Activated naive CD8-positive, alpha-beta T cell treated with anti-CD3 and anti-CD28 coated beads, Interleukin-2, amount 50 U/mL, for 24 hours (primary cell): ENCODE measurements around the gene ROPN1L.
A peak's percentile ranks its signal among the peaks of the same experiment; 100 is the strongest.

Experiments
- ATAC-seq: fragments of 150-1000 bp; cut with Tn5 transposase; one replicate; pipeline ENCODE4 v1.10.0; 2021
- DNase-seq: peaks from one replicate; pipeline ENCODE4 v3.0.0; 2021
- H3K27ac Mint-ChIP-seq: one replicate; pipeline ENCODE4 v1.8.0; 2021; ENCODE audit warnings: mild to moderate bottlenecking, mixed read lengths
- H3K27me3 Mint-ChIP-seq: one replicate; pipeline ENCODE4 v1.8.0; 2021; ENCODE audit warnings: mixed read lengths
- H3K36me3 Mint-ChIP-seq: one replicate; pipeline ENCODE4 v1.8.0; 2021; ENCODE audit warnings: low read depth, mixed read lengths
- H3K4me1 Mint-ChIP-seq: one replicate; pipeline ENCODE4 v1.8.0; 2021; ENCODE audit warnings: mixed read lengths
- H3K4me3 Mint-ChIP-seq: one replicate; pipeline ENCODE4 v1.8.0; 2021; ENCODE audit warnings: mild to moderate bottlenecking, moderate library complexity, mixed read lengths
- H3K9me3 Mint-ChIP-seq: one replicate; pipeline ENCODE4 v1.8.0; 2021; ENCODE audit warnings: mixed read lengths

The ROPN1L gene

DNA sequence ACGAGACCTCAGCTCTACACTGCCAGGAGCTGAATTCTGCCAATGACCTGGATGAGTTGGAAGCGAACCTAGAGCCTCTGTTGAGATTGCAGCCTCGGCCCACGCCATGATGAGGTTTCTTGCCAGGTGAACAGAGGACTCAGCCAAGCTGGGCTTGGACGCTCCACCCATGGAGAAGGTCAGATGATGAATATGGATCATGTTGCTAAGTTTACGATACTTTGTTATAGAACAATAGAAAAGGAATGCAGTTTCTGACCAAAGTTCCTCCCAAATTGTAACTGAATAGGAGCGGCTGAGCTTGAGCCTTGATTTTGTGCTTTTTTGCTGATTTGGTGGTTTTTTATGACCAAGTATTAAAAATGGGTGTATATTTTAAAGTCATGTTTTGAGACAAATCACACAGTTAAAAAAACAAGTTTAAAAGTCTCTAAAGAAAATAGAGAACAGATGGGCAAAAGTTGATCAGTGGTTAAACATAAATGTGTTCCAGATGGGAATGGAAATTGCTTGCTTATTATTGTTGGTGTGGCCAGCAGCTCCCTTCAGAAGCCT lies 32.9 kb downstream of the ROPN1L start:
- Mint-ChIP-seq H3K27me3 (peaks cover 5% of the 10 kb centered on the region), H3K27ac (no peak overlapping the region), H3K36me3 (no peaks in the 10 kb centered on the region), H3K4me3 (no peak overlapping the region), H3K4me1 (no peaks in the 10 kb centered on the region), H3K9me3 (peaks cover 16% of the 10 kb centered on the region)
- ATAC-seq, result no peak
- DNase-seq, result no peak

DNA sequence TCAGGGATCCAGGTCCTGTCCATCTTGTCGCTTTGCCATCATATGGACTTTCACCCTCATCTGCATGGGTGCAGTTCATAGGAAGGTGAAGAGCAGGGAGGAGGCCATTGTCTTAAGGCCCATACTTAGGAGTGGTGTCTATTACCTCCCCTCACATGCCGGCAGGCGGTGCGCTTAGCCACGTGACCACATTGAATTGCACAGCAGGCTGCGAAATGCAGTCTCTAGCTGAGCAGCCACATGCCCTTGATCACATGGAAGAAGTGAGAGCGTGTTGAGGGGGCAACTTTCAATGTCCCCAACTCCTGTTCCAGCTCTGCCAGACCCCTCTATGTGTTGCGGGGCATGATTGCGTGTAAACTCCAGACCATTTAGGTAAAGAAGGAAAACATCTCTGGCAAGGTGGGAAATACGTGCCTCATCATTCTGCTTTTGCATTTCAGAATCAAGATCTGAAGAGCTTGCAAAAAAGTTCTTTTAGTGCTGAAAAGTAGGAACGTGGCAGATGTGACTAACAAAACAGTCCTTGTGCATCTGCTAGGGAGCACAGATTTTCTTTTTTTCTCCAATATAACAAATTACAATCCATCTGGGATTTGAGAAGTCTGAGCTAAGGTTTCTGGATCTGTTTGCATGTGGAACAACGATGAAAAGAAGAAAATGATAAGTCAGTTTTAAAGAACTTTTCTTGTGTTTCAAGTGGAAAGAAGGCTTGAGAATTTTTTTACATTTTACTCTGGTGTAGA lies 34.4 kb downstream of the ROPN1L start:
- ATAC-seq (no peak), DNase-seq (no peak)
- Mint-ChIP-seq H3K4me3 (no peak overlapping the region), H3K36me3 (no peaks in the 10 kb centered on the region), H3K9me3 (peaks cover 16% of the 10 kb centered on the region), H3K27ac (no peak overlapping the region), H3K27me3 (peaks cover 5% of the 10 kb centered on the region), H3K4me1 (no peaks in the 10 kb centered on the region)

DNA sequence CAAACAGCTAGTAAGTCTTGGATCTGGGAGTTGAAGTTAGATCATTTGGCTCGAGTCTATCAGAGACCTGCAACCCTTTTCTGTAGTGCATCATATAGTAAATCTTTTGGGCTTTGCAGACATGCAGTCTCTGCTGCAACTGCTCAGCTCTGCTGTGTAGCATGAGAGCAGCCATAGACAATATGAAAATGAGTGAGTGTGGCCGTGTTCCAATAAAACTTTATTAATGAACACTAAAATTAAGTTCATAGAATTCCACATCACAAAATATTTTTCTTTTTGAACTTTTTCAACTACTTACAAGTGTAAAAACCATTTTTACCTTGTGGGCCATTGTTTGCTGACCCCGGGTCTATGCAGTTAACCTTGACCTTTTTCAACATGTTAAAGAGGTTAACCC lies 35.2 kb downstream of the ROPN1L start:
- no peak for ATAC-seq
- H3K27ac Mint-ChIP-seq, result no peak overlapping the region

GRCh38 chr5:10477943-10478342 lies 36.3 kb downstream of the ROPN1L start:
- H3K27ac Mint-ChIP-seq, result no peak overlapping the region
- no peak for DNase-seq
- H3K36me3 Mint-ChIP-seq, result no peaks in the 10 kb centered on the region
- no peak for ATAC-seq
- H3K4me1 Mint-ChIP-seq, result no peaks in the 10 kb centered on the region
- no peak overlapping the region for H3K4me3 Mint-ChIP-seq
- peaks cover 16% of the 10 kb centered on the region for H3K9me3 Mint-ChIP-seq
- peaks cover 5% of the 10 kb centered on the region for H3K27me3 Mint-ChIP-seq

More for the DNA sequence above, 35.2 kb downstream of the ROPN1L start:
- no peaks in the 10 kb centered on the region for H3K36me3 Mint-ChIP-seq
- peaks cover 5% of the 10 kb centered on the region for H3K27me3 Mint-ChIP-seq
- peaks cover 16% of the 10 kb centered on the region for H3K9me3 Mint-ChIP-seq
- no peak overlapping the region for H3K4me3 Mint-ChIP-seq
- DNase-seq, result no peak
- no peaks in the 10 kb centered on the region for H3K4me1 Mint-ChIP-seq

DNA sequence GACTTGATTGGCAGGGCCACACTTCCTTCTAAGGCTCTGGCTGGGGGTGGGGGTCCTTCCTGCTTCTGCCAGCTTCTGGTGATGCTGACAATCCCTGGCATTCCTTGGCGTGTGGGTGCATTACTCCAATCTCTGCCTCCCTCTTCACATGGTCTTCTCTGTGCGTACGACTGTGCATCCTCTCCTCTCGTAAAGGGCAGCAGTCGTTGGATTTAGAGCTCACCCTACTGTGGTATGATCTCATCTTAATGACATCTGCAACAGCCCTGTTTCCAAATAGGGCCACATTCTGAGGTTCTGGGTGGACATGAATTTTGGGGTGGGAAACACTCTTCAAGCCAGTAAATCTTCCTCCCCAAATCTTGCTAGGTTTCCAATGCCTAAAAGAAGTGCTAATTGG lies 36.8 kb downstream of the ROPN1L start:
- no peak for DNase-seq
- H3K27ac Mint-ChIP-seq, result no peak overlapping the region
- no peaks in the 10 kb centered on the region for H3K4me1 Mint-ChIP-seq
- H3K27me3 Mint-ChIP-seq, result peaks cover 5% of the 10 kb centered on the region
- no peak for ATAC-seq
- peaks cover 16% of the 10 kb centered on the region for H3K9me3 Mint-ChIP-seq
- no peak overlapping the region for H3K4me3 Mint-ChIP-seq
- no peaks in the 10 kb centered on the region for H3K36me3 Mint-ChIP-seq

DNA sequence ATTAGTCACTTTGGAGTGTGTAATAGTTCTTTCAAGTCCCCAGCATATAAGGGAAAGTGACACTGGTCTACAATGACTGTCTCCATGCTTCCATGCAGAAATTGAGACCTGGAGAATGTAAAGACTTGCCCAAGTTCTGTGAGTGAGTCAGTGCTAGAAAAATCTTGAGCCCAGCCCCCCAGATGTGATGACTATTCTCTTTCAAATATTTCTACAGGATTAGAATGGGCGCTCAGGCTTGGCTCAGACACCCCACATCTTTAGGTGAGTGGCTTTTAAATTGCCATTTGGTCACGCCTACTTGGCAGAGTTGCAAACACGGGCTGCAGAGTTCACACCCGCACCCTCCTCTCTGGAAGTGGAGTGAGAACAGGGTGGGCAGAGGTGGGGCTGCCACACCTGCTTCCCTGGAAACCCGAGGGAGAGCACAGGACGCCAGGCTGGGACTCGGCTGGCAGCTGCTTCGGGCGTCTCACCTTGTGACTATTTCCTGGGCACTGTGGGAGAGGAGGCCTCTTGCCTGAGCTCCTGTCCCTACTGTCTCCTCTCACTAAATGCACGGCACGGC lies 37.6 kb downstream of the ROPN1L start:
- Mint-ChIP-seq H3K9me3 (peaks cover 16% of the 10 kb centered on the region), H3K27ac (no peak overlapping the region), H3K36me3 (no peaks in the 10 kb centered on the region), H3K27me3 (peaks cover 5% of the 10 kb centered on the region), H3K4me1 (no peaks in the 10 kb centered on the region), H3K4me3 (no peak overlapping the region)
- ATAC-seq (no peak), DNase-seq (no peak)

DNA sequence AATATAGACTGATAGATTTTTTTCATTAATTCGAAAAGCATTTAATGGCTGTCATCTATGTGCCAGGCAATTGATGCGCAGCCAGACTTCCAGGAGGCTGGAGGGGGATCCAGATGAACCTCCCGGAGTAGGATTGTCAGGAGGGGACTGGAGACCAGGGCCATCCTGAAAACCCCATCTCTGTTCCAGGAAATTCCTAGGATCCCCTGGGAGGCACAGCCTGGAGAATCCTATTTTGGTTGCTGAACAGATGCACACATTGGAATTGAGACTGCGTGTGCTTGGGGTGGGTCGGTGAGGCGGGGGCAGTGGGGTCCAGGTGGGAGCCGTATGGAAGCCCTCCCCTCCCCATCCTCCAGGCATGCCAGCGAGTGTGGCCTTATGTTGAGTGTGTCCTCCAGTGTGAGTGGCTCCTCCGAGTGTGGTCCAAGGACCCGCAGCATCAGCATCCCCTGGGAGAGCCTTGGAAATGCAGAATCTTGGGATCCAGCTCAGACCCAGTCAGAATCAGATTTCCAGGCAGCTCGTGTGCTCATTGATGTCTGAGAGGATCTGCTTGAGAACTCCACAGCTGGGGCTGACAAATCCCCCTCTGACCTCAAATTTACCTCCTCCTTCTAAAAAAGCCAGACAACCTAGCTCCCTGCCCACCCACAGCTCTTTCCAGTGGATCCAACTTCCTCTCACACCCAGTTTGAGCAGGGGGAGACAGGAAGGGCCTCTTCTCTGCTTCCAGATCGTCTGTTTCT lies 38.7 kb downstream of the ROPN1L start:
- Mint-ChIP-seq H3K27ac (no peak overlapping the region), H3K9me3 (peaks cover 5% of the 10 kb centered on the region), H3K4me3 (no peak overlapping the region), H3K27me3 (peaks cover 9% of the 10 kb centered on the region), H3K36me3 (no peaks in the 10 kb centered on the region), H3K4me1 (peaks cover 4% of the 10 kb centered on the region)
- ATAC-seq (no peak), DNase-seq (no peak)

DNA sequence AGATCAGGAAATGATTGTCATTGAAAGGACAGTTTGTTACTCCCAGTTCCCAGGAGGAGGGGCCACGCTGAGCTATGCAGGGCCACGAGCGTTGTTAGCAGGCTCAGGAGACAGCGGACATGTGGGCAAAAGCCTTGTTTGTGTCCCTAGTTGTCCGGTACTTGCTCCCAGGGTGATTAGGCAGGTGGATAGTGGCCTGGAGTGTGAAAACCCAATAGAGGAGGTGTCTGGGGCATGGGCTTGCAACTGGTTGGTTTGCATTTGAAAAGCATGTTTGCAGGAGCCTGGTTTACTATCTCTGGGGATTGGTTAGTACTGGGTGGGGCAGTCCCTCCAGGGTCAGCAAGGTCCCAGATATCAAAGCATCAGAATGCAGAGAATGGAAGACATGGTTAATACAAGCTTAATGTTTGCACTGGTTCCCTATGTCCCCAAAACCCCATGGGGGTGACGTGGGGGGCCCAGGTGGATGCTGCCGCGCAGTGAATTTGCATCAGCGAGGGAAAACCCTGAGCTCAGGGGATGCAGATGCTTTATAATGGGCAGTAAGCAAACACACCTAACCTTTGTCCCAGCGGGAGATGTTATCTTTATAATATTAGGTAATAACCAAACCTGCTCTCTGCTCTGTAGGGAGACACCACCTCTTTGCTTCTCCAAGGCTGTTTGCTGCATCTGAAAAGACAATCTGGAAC lies 39.7 kb downstream of the ROPN1L start:
- Mint-ChIP-seq H3K36me3 (no peaks in the 10 kb centered on the region), H3K4me3 (no peak overlapping the region), H3K9me3 (no peaks in the 10 kb centered on the region), H3K27ac (no peak overlapping the region), H3K27me3 (peaks cover 7% of the 10 kb centered on the region), H3K4me1 (peaks cover 4% of the 10 kb centered on the region)
- DNase-seq (no peak), ATAC-seq (no peak)

DNA sequence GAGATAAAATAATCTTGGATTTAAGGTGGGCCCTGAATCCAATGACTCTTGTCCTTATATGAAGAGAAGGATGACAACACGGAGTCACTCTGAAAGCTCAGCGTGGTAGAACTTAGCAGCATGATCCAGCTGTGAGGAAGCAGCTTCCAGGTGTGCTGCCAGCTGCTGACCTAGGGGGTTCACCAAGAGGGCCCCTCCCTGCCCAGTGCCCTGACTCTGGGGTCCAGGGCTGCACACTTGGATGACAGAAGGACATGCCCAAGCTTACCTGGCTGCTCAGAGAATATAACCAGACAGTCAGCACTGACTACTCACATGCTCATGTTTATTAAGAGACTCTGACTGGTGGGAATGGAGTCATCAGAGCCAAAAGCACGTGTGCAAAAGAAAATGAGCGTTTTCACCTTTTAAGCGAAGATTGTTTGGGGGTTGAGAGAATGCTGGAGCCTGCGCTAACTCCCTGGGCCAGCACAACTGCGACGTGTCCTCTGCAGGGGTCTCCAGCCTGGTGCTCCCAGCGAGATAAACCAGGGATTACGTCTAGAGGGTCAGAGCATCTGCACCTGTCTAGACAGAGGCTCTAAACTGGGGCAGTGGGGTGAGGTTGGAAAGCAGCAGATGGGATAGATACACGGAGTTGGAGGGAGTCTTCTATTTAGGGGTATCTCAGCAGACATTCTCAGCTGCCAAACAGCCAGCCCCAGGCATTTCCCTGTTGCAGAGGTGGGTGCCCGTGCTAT lies 41.3 kb downstream of the ROPN1L start:
- H3K27ac Mint-ChIP-seq, result no peak overlapping the region
- no peak for ATAC-seq

GRCh38 chr5:10484774-10485141 lies 43.1 kb downstream of the ROPN1L start:
- Mint-ChIP-seq H3K9me3 (no peaks in the 10 kb centered on the region), H3K36me3 (no peaks in the 10 kb centered on the region), H3K27me3 (peaks cover 6% of the 10 kb centered on the region), H3K4me1 (peaks cover 17% of the 10 kb centered on the region), H3K27ac (no peak overlapping the region), H3K4me3 (no peak overlapping the region)
- no peak for ATAC-seq
- no peak for DNase-seq

More for the DNA sequence above, 41.3 kb downstream of the ROPN1L start:
- Mint-ChIP-seq H3K36me3 (no peaks in the 10 kb centered on the region), H3K4me1 (peaks cover 7% of the 10 kb centered on the region), H3K9me3 (no peaks in the 10 kb centered on the region), H3K27me3 (peaks cover 7% of the 10 kb centered on the region), H3K4me3 (no peak overlapping the region)
- no peak for DNase-seq

DNA sequence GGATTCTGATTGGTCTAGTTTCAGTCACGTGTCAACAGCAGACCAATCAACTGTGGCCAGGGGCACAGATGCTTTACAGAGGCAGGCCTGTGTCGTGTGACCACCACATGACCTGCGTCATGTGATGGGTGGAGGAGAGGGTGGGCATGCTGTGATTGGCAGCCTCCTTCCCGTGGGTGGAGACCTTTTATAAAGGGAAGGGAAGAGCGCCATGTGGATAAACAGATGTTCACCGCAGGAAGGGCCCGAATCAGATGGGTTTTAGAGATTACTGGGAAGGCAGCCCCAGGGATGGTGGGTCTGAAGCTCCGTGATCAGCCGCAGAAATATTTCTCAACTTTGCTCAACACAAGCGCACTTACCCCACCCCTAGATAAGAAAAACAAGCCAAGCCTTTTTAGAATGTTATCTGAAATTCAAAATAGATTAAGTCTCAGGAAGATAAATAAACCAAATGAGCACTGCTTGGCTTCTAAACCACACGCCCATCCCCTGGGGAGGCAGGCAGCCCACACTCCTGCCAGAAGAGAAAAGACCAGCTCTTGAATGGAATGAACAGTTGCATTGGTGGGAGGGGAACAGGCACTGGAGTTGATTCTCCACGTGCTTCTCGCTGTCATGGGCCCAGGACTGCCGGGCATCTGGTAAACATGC lies 43.6 kb downstream of the ROPN1L start:
- Mint-ChIP-seq H3K27me3 (peaks cover 6% of the 10 kb centered on the region), H3K36me3 (no peaks in the 10 kb centered on the region), H3K27ac (peak overlapping the region; percentile 22), H3K4me3 (no peak overlapping the region), H3K4me1 (peaks cover 22% of the 10 kb centered on the region), H3K9me3 (no peaks in the 10 kb centered on the region)
- ATAC-seq (no peak), DNase-seq (no peak)

- Mint-ChIP-seq H3K27me3 (peaks cover 6% of the 10 kb centered on the region), H3K4me3 (no peak overlapping the region), H3K36me3 (no peaks in the 10 kb centered on the region), H3K4me1 (peaks cover 27% of the 10 kb centered on the region), H3K9me3 (no peaks in the 10 kb centered on the region), H3K27ac (no peak overlapping the region)
- ATAC-seq, result no peak
- no peak for DNase-seq
Measured at GRCh38 chr5:10485897-10486296, 44.2 kb downstream of the ROPN1L start.

DNA sequence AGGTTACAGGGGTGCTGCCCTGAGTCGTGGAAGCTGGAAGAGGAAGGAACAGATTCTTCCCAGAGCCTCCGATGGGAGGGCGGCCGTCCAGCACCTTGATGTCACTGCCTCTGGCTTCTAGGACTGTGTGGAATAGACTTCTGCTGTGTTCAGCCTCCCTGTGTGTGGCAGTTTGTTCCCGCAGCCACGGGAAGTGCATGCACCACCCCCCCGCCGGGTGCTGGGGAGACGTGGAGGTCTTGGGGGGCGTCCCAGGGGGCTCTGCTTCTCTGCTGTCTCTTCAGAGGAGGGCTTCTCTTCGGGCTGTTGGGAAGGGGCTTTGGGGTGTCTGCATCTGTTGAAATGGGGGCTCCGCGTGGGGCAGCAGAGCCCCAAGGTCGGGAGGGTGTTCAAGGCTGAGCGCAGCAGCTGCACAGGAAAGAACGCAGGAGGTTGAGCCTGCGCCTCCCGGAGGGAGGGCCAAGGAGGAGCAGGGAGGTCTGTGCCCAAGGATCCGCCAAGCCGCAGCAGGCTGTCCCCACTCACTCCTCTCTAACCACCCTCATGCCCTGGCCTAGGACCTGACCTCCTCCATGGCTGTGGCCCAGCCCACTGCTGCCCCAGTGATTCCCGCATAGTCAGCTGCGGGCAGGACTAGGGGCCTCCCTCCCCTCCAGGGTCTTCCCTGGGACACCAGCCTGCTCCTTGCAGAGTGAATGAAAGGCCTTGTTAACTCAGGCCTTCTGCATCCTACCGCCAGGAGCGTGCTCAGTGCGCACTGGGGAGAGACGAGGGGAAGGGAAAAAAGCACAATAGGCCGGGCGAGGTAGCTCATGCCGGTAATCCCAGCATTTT lies 45.0 kb downstream of the ROPN1L start:
- ATAC-seq (no peak), DNase-seq (no peak)
- Mint-ChIP-seq H3K27ac (no peak overlapping the region), H3K4me1 (peaks cover 27% of the 10 kb centered on the region), H3K4me3 (no peak overlapping the region), H3K9me3 (no peaks in the 10 kb centered on the region), H3K27me3 (peaks cover 6% of the 10 kb centered on the region), H3K36me3 (no peaks in the 10 kb centered on the region)
